Omental fat pad (tissue), 4 donors: Measurements from ENCODE around the gene TESMIN. TPM values are rescaled to one million over a fixed set of nuclear protein-coding genes. Genes with fewer than 3 reads are reported as not detected.

Source experiments
- ATAC-seq: fragments of 150-250 bp; one replicate; pipeline ENCODE4 v1.9.1; 2016; ENCODE audit warnings: mild to moderate bottlenecking, moderate library complexity; ENCODE audit not compliant: low FRiP score
- DNase-seq: peaks from one replicate; pipeline ENCODE4 v3.0.0-alpha.2; 2019; ENCODE audit warnings: low spot score
- CTCF ChIP-seq, 3 donors: fragments of 450-650 bp; IDR thresholded peaks; one replicate each; pipeline ENCODE4 v1.5.1; 2016 to 2017; ENCODE audit warnings: antibody characterized with exemption in 3 of 3, mild to moderate bottlenecking in 3 of 3, moderate library complexity in 2 of 3
- total RNA-seq, 4 donors: library from RNA; depleted of rRNA; stranded (reverse); fragments of >200 nt; gene quantifications; one replicate each; pipeline ENCODE4 v1.1.0, GENCODE V29; 2016

The TESMIN gene
- total RNA-seq, 4 donors from 2014 or later, result 0.36 to 2.2 (median 0.47) TPM

- ATAC-seq (no peak), DNase-seq (no peak)
- no peak for TF ChIP-seq CTCF (IDR thresholded peaks at IDR 0.05)
Measured at GRCh38 chr11:68686486-68686885, 64.8 kb downstream of the TESMIN start.

- ATAC-seq (no peak), DNase-seq (no peak)
- TF ChIP-seq CTCF (IDR thresholded peaks at IDR 0.05), result no peak
Measured at GRCh38 chr11:68685656-68686380, 65.5 kb downstream of the TESMIN start.

GRCh38 chr11:68684385-68685356 lies 66.6 kb downstream of the TESMIN start, which contains the start of gene GAL:
Gene GAL, plus strand, starts transcription at chr11:68684544. Its CDS starts 380 bp downstream, at chr11:68684924.
- no peak for TF ChIP-seq CTCF (IDR thresholded peaks at IDR 0.05)
- DNase-seq (no peak), ATAC-seq (no peak)

GRCh38 chr11:68683536-68684384 lies 67.6 kb downstream of the TESMIN start:
- no peak for ATAC-seq
- TF ChIP-seq CTCF (IDR thresholded peaks at IDR 0.05), result no peak
- no peak for DNase-seq

- no peak for ATAC-seq
- DNase-seq, result no peak
Measured at GRCh38 chr11:68683121-68683520, 68.2 kb downstream of the TESMIN start.

More at GRCh38 chr11:68683121-68683520, 68.2 kb downstream of the TESMIN start:
- TF ChIP-seq CTCF (IDR thresholded peaks at IDR 0.05), result no peak
